ENCODE results near the gene DYNC2H1.

DYNC2H1 gene

DNA sequence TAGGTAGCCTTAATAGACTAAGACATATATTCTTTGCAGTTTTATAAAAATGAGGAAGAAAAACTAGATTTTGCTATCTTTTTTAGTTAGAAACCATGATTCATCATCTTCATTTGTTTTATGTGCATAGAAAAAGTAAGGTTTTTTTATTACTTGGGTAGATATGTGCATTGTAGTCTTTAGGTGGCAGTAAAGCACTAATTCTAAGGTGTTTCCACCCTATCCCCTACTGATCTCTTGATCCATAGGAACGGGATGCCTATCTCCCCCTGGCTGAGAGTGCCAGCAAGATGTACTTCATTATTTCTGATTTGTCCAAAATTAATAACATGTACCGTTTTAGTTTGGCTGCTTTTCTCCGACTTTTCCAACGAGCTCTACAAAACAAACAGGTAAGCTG lies 148.1 kb downstream of the DYNC2H1 start:
- no peaks in the 10 kb centered on the region for H3K36me3 ChIP-seq (ENCODE audit: control insufficient read depth, insufficient read depth, low read length)
- no peak overlapping the region for H3K4me3 ChIP-seq (ENCODE audit: insufficient read depth, low read depth, low read length, poor library complexity, severe bottlenecking)
- no peaks in the 10 kb centered on the region for H3K9me3 ChIP-seq (ENCODE audit: control insufficient read depth, low read length)
- no peaks in the 10 kb centered on the region for H3K27me3 ChIP-seq (replicated peaks; ENCODE audit: control insufficient read depth, insufficient read depth, low read length, poor library complexity, severe bottlenecking)
- no peaks in the 10 kb centered on the region for H3K4me1 ChIP-seq (ENCODE audit: control insufficient read depth, insufficient read depth, low read length, poor library complexity, severe bottlenecking)
- DNase-seq: no peak
- H3K27ac ChIP-seq (ENCODE audit: insufficient read depth, low read length, poor library complexity, severe bottlenecking): no peak overlapping the region

- Histone ChIP-seq H3K36me3 (ENCODE audit: control insufficient read depth, insufficient read depth, low read length) (no peaks in the 10 kb centered on the region), H3K27me3 (replicated peaks; ENCODE audit: control insufficient read depth, insufficient read depth, low read length, poor library complexity, severe bottlenecking) (no peaks in the 10 kb centered on the region), H3K4me3 (ENCODE audit: insufficient read depth, low read depth, low read length, poor library complexity, severe bottlenecking) (no peak overlapping the region), H3K9me3 (ENCODE audit: control insufficient read depth, low read length) (no peaks in the 10 kb centered on the region), H3K27ac (ENCODE audit: insufficient read depth, low read length, poor library complexity, severe bottlenecking) (no peak overlapping the region), H3K4me1 (ENCODE audit: control insufficient read depth, insufficient read depth, low read length, poor library complexity, severe bottlenecking) (no peaks in the 10 kb centered on the region)
- DNase-seq: no peak
Observed at GRCh38 chr11:103266167-103266831, 157.1 kb downstream of the DYNC2H1 start.

DNA sequence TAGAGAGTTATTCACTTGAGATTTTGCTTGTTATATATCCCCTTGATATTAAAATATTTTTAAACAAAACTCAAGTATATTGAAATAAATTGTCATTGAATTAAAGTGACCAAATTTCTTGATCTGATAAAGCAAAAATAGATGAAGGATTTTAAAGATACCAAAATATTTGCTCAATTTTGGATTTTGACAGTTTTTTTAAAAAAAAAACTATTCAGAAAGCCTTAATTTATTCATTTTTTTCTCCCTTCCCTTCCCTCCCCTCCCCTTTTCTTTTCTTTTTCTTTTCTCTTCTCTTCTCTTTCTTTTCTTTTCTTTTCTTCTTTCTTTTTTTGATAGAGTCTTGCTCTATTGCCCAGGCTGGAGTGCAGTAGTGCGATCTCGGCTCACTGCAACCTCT lies 163.7 kb downstream of the DYNC2H1 start:
- H3K4me3 ChIP-seq (ENCODE audit: insufficient read depth, low read depth, low read length, poor library complexity, severe bottlenecking): no peak overlapping the region
- no peak for DNase-seq
- H3K9me3 ChIP-seq (ENCODE audit: control insufficient read depth, low read length): no peaks in the 10 kb centered on the region
- H3K27ac ChIP-seq (ENCODE audit: insufficient read depth, low read length, poor library complexity, severe bottlenecking): no peak overlapping the region
- H3K27me3 ChIP-seq (replicated peaks; ENCODE audit: control insufficient read depth, insufficient read depth, low read length, poor library complexity, severe bottlenecking): no peaks in the 10 kb centered on the region
- no peaks in the 10 kb centered on the region for H3K36me3 ChIP-seq (ENCODE audit: control insufficient read depth, insufficient read depth, low read length)
- no peaks in the 10 kb centered on the region for H3K4me1 ChIP-seq (ENCODE audit: control insufficient read depth, insufficient read depth, low read length, poor library complexity, severe bottlenecking)

DNA sequence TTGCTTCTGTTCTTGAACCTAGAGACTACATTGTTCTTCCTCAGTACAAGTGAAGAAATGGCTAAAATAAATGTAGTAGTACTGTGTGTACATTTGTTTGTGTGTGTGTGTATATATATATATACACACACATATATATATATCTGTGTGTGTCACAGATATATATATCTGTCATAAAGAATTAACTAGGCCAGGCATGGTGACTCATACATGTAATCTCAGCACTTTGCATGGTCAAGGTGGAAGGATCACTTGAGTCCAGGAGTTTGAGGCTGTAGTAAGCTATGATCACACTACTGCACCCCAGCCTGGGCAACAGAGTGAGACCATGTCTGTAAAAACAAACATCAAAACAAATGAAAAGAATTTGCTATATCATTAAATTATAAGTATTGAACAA lies 164.8 kb downstream of the DYNC2H1 start:
- no peaks in the 10 kb centered on the region for H3K27me3 ChIP-seq (replicated peaks; ENCODE audit: control insufficient read depth, insufficient read depth, low read length, poor library complexity, severe bottlenecking)
- H3K4me1 ChIP-seq (ENCODE audit: control insufficient read depth, insufficient read depth, low read length, poor library complexity, severe bottlenecking): no peaks in the 10 kb centered on the region
- DNase-seq: no peak
- H3K4me3 ChIP-seq (ENCODE audit: insufficient read depth, low read depth, low read length, poor library complexity, severe bottlenecking): no peak overlapping the region
- H3K27ac ChIP-seq (ENCODE audit: insufficient read depth, low read length, poor library complexity, severe bottlenecking): no peak overlapping the region
- H3K9me3 ChIP-seq (ENCODE audit: control insufficient read depth, low read length): no peaks in the 10 kb centered on the region
- H3K36me3 ChIP-seq (ENCODE audit: control insufficient read depth, insufficient read depth, low read length): no peaks in the 10 kb centered on the region

GRCh38 chr11:103279821-103280220 lies 170.6 kb downstream of the DYNC2H1 start:
- Histone ChIP-seq H3K9me3 (ENCODE audit: control insufficient read depth, low read length) (no peaks in the 10 kb centered on the region), H3K27ac (ENCODE audit: insufficient read depth, low read length, poor library complexity, severe bottlenecking) (no peak overlapping the region), H3K27me3 (replicated peaks; ENCODE audit: control insufficient read depth, insufficient read depth, low read length, poor library complexity, severe bottlenecking) (no peaks in the 10 kb centered on the region), H3K4me1 (ENCODE audit: control insufficient read depth, insufficient read depth, low read length, poor library complexity, severe bottlenecking) (no peaks in the 10 kb centered on the region), H3K4me3 (ENCODE audit: insufficient read depth, low read depth, low read length, poor library complexity, severe bottlenecking) (no peak overlapping the region), H3K36me3 (ENCODE audit: control insufficient read depth, insufficient read depth, low read length) (no peaks in the 10 kb centered on the region)
- DNase-seq: no peak

DNA sequence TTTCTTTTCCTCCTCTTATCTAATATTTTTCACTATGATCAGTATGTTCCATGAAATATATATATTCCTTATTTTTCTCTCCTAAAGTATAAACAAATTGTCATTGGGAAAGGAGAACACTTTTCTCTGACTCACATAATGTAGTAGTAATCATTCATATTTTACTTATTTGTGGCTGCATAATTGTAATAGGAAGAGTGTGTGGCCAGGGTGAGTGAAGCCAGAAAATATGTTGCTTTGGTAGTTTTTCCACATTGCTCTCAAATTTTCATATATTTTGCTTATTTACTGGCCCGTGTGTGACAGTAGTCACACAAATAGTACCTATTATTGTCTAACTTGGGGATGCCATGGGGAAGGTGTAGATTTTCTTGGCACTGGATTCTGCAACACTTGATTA lies 172.1 kb downstream of the DYNC2H1 start:
- no peaks in the 10 kb centered on the region for H3K36me3 ChIP-seq (ENCODE audit: control insufficient read depth, insufficient read depth, low read length)
- no peaks in the 10 kb centered on the region for H3K4me1 ChIP-seq (ENCODE audit: control insufficient read depth, insufficient read depth, low read length, poor library complexity, severe bottlenecking)
- no peak overlapping the region for H3K4me3 ChIP-seq (ENCODE audit: insufficient read depth, low read depth, low read length, poor library complexity, severe bottlenecking)
- H3K9me3 ChIP-seq (ENCODE audit: control insufficient read depth, low read length): no peaks in the 10 kb centered on the region
- H3K27ac ChIP-seq (ENCODE audit: insufficient read depth, low read length, poor library complexity, severe bottlenecking): no peak overlapping the region
- no peaks in the 10 kb centered on the region for H3K27me3 ChIP-seq (replicated peaks; ENCODE audit: control insufficient read depth, insufficient read depth, low read length, poor library complexity, severe bottlenecking)
- DNase-seq: no peak

- DNase-seq: no peak
- Histone ChIP-seq H3K27ac (ENCODE audit: insufficient read depth, low read length, poor library complexity, severe bottlenecking) (no peak overlapping the region), H3K36me3 (ENCODE audit: control insufficient read depth, insufficient read depth, low read length) (no peaks in the 10 kb centered on the region), H3K4me3 (ENCODE audit: insufficient read depth, low read depth, low read length, poor library complexity, severe bottlenecking) (no peak overlapping the region), H3K9me3 (ENCODE audit: control insufficient read depth, low read length) (no peaks in the 10 kb centered on the region), H3K27me3 (replicated peaks; ENCODE audit: control insufficient read depth, insufficient read depth, low read length, poor library complexity, severe bottlenecking) (no peaks in the 10 kb centered on the region), H3K4me1 (ENCODE audit: control insufficient read depth, insufficient read depth, low read length, poor library complexity, severe bottlenecking) (no peaks in the 10 kb centered on the region)
Observed at GRCh38 chr11:103284260-103284659, 175.0 kb downstream of the DYNC2H1 start.

- Histone ChIP-seq H3K4me1 (ENCODE audit: control insufficient read depth, insufficient read depth, low read length, poor library complexity, severe bottlenecking) (no peaks in the 10 kb centered on the region), H3K36me3 (ENCODE audit: control insufficient read depth, insufficient read depth, low read length) (peaks cover 5% of the 10 kb centered on the region), H3K27ac (ENCODE audit: insufficient read depth, low read length, poor library complexity, severe bottlenecking) (no peak overlapping the region), H3K27me3 (replicated peaks; ENCODE audit: control insufficient read depth, insufficient read depth, low read length, poor library complexity, severe bottlenecking) (no peaks in the 10 kb centered on the region), H3K4me3 (ENCODE audit: insufficient read depth, low read depth, low read length, poor library complexity, severe bottlenecking) (no peak overlapping the region), H3K9me3 (ENCODE audit: control insufficient read depth, low read length) (peaks cover 13% of the 10 kb centered on the region)
- no peak for DNase-seq
Observed at GRCh38 chr11:103294516-103294915, 185.3 kb downstream of the DYNC2H1 start.

DNA sequence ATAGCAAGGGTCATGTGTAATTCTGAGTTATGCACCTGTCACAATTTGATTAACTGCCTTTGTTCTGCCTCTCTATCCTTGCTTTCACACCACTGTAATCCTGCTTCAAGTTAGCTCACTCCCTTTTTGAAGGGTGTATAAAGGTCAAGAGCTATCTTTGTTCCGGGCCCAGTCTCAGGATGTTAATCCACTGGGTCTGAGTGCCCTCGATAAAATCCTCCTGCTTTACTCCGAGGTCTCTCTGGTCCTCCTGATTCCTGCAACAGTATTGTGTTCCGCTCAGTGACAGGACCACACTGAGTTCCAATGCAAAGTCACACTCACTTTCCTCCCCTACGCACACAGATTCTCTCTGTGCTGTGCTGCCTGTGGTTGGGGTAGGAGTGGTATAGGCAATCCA lies 186.5 kb downstream of the DYNC2H1 start:
- no peak for DNase-seq
- Histone ChIP-seq H3K36me3 (ENCODE audit: control insufficient read depth, insufficient read depth, low read length) (peaks cover 5% of the 10 kb centered on the region), H3K4me3 (ENCODE audit: insufficient read depth, low read depth, low read length, poor library complexity, severe bottlenecking) (no peak overlapping the region), H3K27ac (ENCODE audit: insufficient read depth, low read length, poor library complexity, severe bottlenecking) (no peak overlapping the region), H3K9me3 (ENCODE audit: control insufficient read depth, low read length) (peaks cover 13% of the 10 kb centered on the region), H3K4me1 (ENCODE audit: control insufficient read depth, insufficient read depth, low read length, poor library complexity, severe bottlenecking) (no peaks in the 10 kb centered on the region), H3K27me3 (replicated peaks; ENCODE audit: control insufficient read depth, insufficient read depth, low read length, poor library complexity, severe bottlenecking) (no peaks in the 10 kb centered on the region)

- DNase-seq: no peak
- peaks cover 5% of the 10 kb centered on the region for H3K36me3 ChIP-seq (ENCODE audit: control insufficient read depth, insufficient read depth, low read length)
Observed at GRCh38 chr11:103297900-103298299, 188.7 kb downstream of the DYNC2H1 start.

More at GRCh38 chr11:103297900-103298299, 188.7 kb downstream of the DYNC2H1 start:
- peaks cover 13% of the 10 kb centered on the region for H3K9me3 ChIP-seq (ENCODE audit: control insufficient read depth, low read length)
- no peak overlapping the region for H3K27ac ChIP-seq (ENCODE audit: insufficient read depth, low read length, poor library complexity, severe bottlenecking)
- no peak overlapping the region for H3K4me3 ChIP-seq (ENCODE audit: insufficient read depth, low read depth, low read length, poor library complexity, severe bottlenecking)
- H3K4me1 ChIP-seq (ENCODE audit: control insufficient read depth, insufficient read depth, low read length, poor library complexity, severe bottlenecking): no peaks in the 10 kb centered on the region
- no peaks in the 10 kb centered on the region for H3K27me3 ChIP-seq (replicated peaks; ENCODE audit: control insufficient read depth, insufficient read depth, low read length, poor library complexity, severe bottlenecking)

All from effector memory CD4-positive, alpha-beta T cell (primary cell).